Mesenchymal stem cell (in vitro differentiated cells and primary cell): ENCODE results near the gene CIAO1.
A peak's percentile ranks its signal among the peaks of the same experiment; 100 is the strongest.

ENCODE experiments used
- DNase-seq: peaks from one replicate; pipeline ENCODE4 v3.0.0-alpha.2; 2013
- H2AFZ ChIP-seq: one replicate; pipeline ENCODE4 v1.6.1; 2013; ENCODE audit warnings: low read depth, mild to moderate bottlenecking, control low read depth, inconsistent platforms, low read length, moderate library complexity
- H2AK5ac ChIP-seq: 2 replicates; pipeline ENCODE4 v1.6.1; 2013; ENCODE audit warnings: low read length, moderate library complexity, mild to moderate bottlenecking, inconsistent platforms; ENCODE audit not compliant: severe bottlenecking
- H2BK120ac ChIP-seq: one replicate; pipeline ENCODE4 v1.6.1; 2013; ENCODE audit warnings: low read depth, mild to moderate bottlenecking, inconsistent platforms, low read length, moderate library complexity
- H2BK12ac ChIP-seq, 2 experiments: one replicate each; pipeline ENCODE4 v1.6.1; 2013; ENCODE audit warnings: inconsistent platforms in 2 of 2, low read length in 2 of 2, mild to moderate bottlenecking in 2 of 2, moderate library complexity in 2 of 2, control low read depth in 1 of 2
- H2BK15ac ChIP-seq: one replicate; pipeline ENCODE4 v1.6.1; 2013; ENCODE audit warnings: mild to moderate bottlenecking, low read depth, inconsistent platforms; ENCODE audit not compliant: poor library complexity, severe bottlenecking
- H2BK5ac ChIP-seq: 2 replicates; pipeline ENCODE4 v1.6.1; 2013; ENCODE audit warnings: low read depth, mild to moderate bottlenecking, low read length, control low read depth, inconsistent platforms; ENCODE audit not compliant: poor library complexity, severe bottlenecking
- H3K14ac ChIP-seq, 2 experiments: one replicate each; pipeline ENCODE4 v1.6.1; 2013; ENCODE audit warnings: inconsistent platforms in 2 of 2, low read length in 2 of 2, control low read depth in 1 of 2, mild to moderate bottlenecking in 1 of 2, moderate library complexity in 1 of 2
- H3K18ac ChIP-seq, 2 experiments: one replicate each; pipeline ENCODE4 v1.6.1; 2013; ENCODE audit warnings: inconsistent platforms in 2 of 2, low read length in 2 of 2, control low read depth in 1 of 2, low read depth in 1 of 2, mild to moderate bottlenecking in 1 of 2
- H3K23ac ChIP-seq, 2 experiments: one replicate each; pipeline ENCODE4 v1.6.1; 2013; ENCODE audit warnings: inconsistent platforms in 2 of 2, low read length in 2 of 2, mild to moderate bottlenecking in 2 of 2, moderate library complexity in 2 of 2, control low read depth in 1 of 2
- H3K27ac ChIP-seq: 2 replicates; pipeline ENCODE4 v1.5.1; 2013; ENCODE audit warnings: mild to moderate bottlenecking, moderate library complexity, low read length, control low read depth, inconsistent platforms; ENCODE audit not compliant: poor library complexity, severe bottlenecking
- H3K27me3 ChIP-seq, 2 experiments: 2 replicates each; pipeline versions ENCODE4 v1.6.1 to v1.7.0; 2013; ENCODE audit warnings: low read length in 2 of 2, mild to moderate bottlenecking in 2 of 2, moderate library complexity in 2 of 2, control low read depth in 1 of 2, inconsistent platforms in 1 of 2; ENCODE audit not compliant: control insufficient read depth in 1 of 2, insufficient read depth in 1 of 2
- H3K36me3 ChIP-seq, 2 experiments: 2 replicates each; pipeline versions ENCODE4 v1.6.1 to v1.7.0; 2013; ENCODE audit warnings: low read length in 2 of 2, control low read depth in 1 of 2, inconsistent platforms in 1 of 2, low read depth in 1 of 2, mild to moderate bottlenecking in 1 of 2; ENCODE audit not compliant: insufficient read depth in 2 of 2, control insufficient read depth in 1 of 2
- H3K4ac ChIP-seq, 2 experiments: one replicate each; pipeline ENCODE4 v1.6.1; 2013; ENCODE audit warnings: inconsistent platforms in 2 of 2, low read length in 2 of 2, mild to moderate bottlenecking in 2 of 2, moderate library complexity in 2 of 2, control low read depth in 1 of 2, low read depth in 1 of 2
- H3K4me1 ChIP-seq: 2 replicates; pipeline ENCODE4 v1.6.1; 2013; ENCODE audit warnings: low read depth, low read length, control low read depth; ENCODE audit not compliant: control insufficient read depth, insufficient read depth
- H3K4me2 ChIP-seq: 2 replicates; pipeline ENCODE4 v1.6.1; 2013; ENCODE audit warnings: low read length, mild to moderate bottlenecking, inconsistent platforms; ENCODE audit not compliant: poor library complexity, severe bottlenecking
- H3K4me3 ChIP-seq, 2 experiments: 2 replicates each; pipeline versions ENCODE4 v1.5.1 to v1.7.0; 2013; ENCODE audit warnings: low read length in 2 of 2, mild to moderate bottlenecking in 2 of 2, control low read depth in 1 of 2, low read depth in 1 of 2; ENCODE audit not compliant: insufficient read depth in 1 of 2
- H3K79me1 ChIP-seq: replicated peaks from 2 replicates; pipeline ENCODE4 v1.6.1; 2013; ENCODE audit warnings: mild to moderate bottlenecking, control low read depth, low read length, inconsistent platforms; ENCODE audit not compliant: poor library complexity, severe bottlenecking
- H3K9ac ChIP-seq: 2 replicates; pipeline ENCODE4 v1.7.0; 2013; ENCODE audit warnings: mild to moderate bottlenecking, low read length, moderate library complexity
- H3K9me3 ChIP-seq: 2 replicates; pipeline ENCODE4 v1.7.0; 2013; ENCODE audit warnings: mild to moderate bottlenecking, low read length; ENCODE audit not compliant: control insufficient read depth
- H4K8ac ChIP-seq: one replicate; pipeline ENCODE4 v1.6.1; 2013; ENCODE audit warnings: inconsistent platforms, mild to moderate bottlenecking, low read length, moderate library complexity
- H4K91ac ChIP-seq: one replicate; pipeline ENCODE4 v1.6.1; 2013; ENCODE audit warnings: mild to moderate bottlenecking, low read length, inconsistent platforms
- WGBS: methylation state at CpG from one replicate; pipeline ENCODE4 v1.1.7; 2013; ENCODE audit warnings: mixed read lengths; 5-methylcytosine and 5-hydroxymethylcytosine counted together

The CIAO1 gene

DNA sequence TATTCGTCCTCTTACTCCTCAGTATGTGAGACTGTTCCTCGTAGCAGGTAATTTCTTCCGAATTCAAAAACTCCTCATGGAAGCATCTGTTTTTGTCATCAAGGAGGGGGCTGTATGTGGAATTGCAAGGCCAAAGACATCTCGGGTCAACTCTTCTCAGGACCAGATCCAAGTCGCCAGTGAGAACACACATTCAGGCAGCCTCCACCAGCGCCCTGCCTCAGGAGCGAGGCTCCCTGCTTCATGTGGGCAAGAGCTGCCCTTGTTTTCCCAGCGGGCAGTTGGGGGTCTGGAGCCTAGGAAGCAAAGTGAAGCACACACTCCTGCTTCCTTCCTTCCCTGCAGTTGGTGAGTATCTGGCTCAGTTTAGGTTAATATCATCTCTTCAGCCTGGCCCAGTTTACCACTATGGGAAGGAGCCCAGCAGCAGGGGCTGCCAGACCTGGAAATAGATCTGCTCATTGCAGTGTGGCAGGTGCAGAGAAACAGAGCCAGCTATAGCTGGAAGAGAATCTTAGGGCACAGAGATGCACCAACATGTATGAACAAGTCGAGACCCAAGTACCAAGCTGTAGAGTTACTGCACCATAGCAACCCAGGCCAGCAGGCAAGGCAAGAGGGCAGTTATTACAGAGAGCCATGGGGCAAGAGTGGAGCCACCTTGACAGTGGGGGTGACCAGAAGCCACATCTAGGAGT lies 25.5 kb upstream of the CIAO1 start:
- Histone ChIP-seq H3K27ac (no peak overlapping the region), H2AK5ac (no peak overlapping the region), H3K79me1 (peaks cover 2% of the 10 kb centered on the region), H3K9me3 (no peaks in the 10 kb centered on the region), H4K8ac (peak overlapping the region; percentile 38), H2AFZ (no peak overlapping the region), H3K36me3 (peaks cover 10 to 17% of the 10 kb centered on the region in 2 experiments), H3K4me2 (no peak overlapping the region), H3K14ac (no peak overlapping the region), H3K4me1 (no peaks in the 10 kb centered on the region), H3K4ac (no peak overlapping the region), H2BK120ac (no peak overlapping the region), H2BK15ac (no peak overlapping the region), H3K4me3 (no peak overlapping the region), H4K91ac (peak overlapping the region; percentile 21), H2BK12ac (no peak overlapping the region), H3K23ac (peak overlapping the region in 1 of 2 experiments; percentile 70), H3K9ac (no peak overlapping the region), H2BK5ac (no peak overlapping the region), H3K18ac (no peak overlapping the region), H3K27me3 (no peaks in the 10 kb centered on the region)
- DNase-seq, result no peak
- 98% methylated on average over 8 of the region's 9 CpGs for WGBS

DNA sequence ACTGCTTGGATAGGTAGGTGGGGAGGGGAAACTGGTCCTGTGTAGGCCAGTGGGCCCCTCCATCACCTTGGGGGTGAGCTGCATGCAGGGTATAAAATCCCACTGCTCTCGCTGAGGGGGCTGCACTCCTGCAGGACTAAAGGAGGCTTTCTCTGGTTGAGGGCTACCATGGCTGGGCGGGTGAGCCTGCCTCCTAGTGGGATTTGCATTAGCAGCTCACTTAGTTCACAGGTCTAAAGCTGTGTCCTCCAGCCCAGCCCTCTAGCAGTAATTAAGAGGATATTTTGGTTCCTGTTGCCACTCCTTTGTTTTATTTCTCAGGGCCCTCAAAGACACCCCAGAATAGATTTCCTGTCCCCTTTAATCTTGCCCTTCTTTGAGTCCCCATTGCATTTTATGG lies 24.8 kb upstream of the CIAO1 start:
- Histone ChIP-seq H2AK5ac (no peak overlapping the region), H3K4me1 (peaks cover 2% of the 10 kb centered on the region), H3K4me3 (no peak overlapping the region), H3K14ac (no peak overlapping the region), H3K4ac (no peak overlapping the region), H3K9ac (no peak overlapping the region), H4K8ac (no peak overlapping the region), H2BK5ac (no peak overlapping the region), H3K23ac (no peak overlapping the region), H2BK120ac (no peak overlapping the region), H3K27ac (no peak overlapping the region), H3K18ac (no peak overlapping the region), H2BK12ac (no peak overlapping the region), H2BK15ac (no peak overlapping the region), H4K91ac (no peak overlapping the region), H3K4me2 (no peak overlapping the region), H3K36me3 (peaks cover 10 to 17% of the 10 kb centered on the region in 2 experiments), H3K9me3 (no peaks in the 10 kb centered on the region), H3K27me3 (no peaks in the 10 kb centered on the region), H2AFZ (no peak overlapping the region), H3K79me1 (peaks cover 2% of the 10 kb centered on the region)
- WGBS, result 58% methylated on average over 2 of the region's 2 CpGs
- DNase-seq, result no peak

DNA sequence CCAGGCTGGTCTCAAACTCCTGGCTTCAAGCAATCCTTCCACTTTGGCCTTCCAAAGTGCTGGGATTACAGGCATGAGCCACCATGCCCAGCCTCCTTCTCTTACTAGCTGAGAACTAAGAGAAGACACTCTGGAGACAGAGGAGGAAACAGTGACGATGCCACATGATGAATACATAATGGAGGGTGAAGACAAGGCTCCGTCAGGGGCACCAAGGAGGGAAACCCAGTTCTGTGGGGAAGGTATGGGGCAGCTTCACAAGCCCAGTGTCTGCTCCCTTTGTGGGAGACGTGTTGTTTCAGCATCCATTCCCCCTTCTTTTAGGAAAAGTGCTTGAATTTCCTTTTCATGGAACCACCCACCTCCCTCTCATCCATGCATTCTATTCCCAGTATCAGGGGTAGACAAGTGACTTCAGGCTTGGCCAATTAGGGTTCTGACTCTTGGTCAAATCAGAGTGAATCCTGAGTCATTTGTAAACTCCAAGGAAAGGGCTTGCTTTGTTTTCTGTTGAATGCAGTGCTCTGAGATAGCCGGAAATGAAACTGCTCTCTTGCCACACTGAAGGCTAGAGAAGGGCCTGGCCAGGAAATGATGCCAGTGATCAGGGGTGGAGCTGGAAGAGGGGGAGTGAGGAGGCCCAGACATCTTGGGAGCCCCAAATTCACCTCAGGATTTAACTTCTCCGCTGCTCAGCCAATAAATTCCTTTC lies 24.0 kb upstream of the CIAO1 start:
- Histone ChIP-seq H2BK12ac (no peak overlapping the region), H4K8ac (peak overlapping the region; percentile 4), H3K79me1 (peaks cover 2% of the 10 kb centered on the region), H3K36me3 (peaks cover 13% of the 10 kb centered on the region in 2 experiments), H2BK15ac (no peak overlapping the region), H2AK5ac (no peak overlapping the region), H3K4me1 (peaks cover 2% of the 10 kb centered on the region), H3K4me3 (no peak overlapping the region), H3K4ac (peak overlapping the region in 1 of 2 experiments; percentile 18), H3K9ac (peak overlapping the region; percentile 16), H3K9me3 (no peaks in the 10 kb centered on the region), H2BK120ac (no peak overlapping the region), H4K91ac (no peak overlapping the region), H3K14ac (no peak overlapping the region), H3K4me2 (no peak overlapping the region), H2BK5ac (no peak overlapping the region), H3K23ac (no peak overlapping the region), H2AFZ (no peak overlapping the region), H3K27ac (no peak overlapping the region), H3K27me3 (no peaks in the 10 kb centered on the region), H3K18ac (no peak overlapping the region)
- peak; percentile 74 for DNase-seq
- 87% methylated on average over 3 of the region's 5 CpGs for WGBS

DNA sequence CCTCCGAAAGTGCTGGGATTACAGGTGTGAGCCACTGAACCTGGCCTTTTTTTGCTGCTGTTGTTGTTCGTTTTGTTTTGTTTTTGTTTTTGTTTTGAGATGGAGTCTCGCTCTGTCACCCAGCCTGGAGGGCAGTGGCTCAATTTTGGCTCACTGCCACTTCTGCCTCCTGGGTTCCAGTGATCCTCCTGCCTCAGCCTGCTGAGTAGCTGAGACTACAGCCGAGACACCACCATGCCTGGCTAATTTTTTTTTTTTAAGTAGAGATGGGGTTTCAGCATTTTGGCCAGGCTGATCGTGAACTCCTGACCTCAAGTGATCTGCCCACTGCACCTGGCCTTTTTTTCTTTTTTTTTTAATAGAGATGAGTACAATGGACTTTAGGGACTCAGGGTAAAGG lies 22.2 kb upstream of the CIAO1 start:
- no peak for DNase-seq
- H2BK120ac ChIP-seq, result no peak overlapping the region
- no peak overlapping the region for H3K14ac ChIP-seq
- H3K27ac ChIP-seq, result no peak overlapping the region
- H2AK5ac ChIP-seq, result no peak overlapping the region
- H3K36me3 ChIP-seq, result peaks cover 11 to 13% of the 10 kb centered on the region in 2 experiments
- H3K79me1 ChIP-seq, result no peaks in the 10 kb centered on the region
- no peak overlapping the region for H3K18ac ChIP-seq
- H4K91ac ChIP-seq, result no peak overlapping the region
- no peak overlapping the region for H3K4me2 ChIP-seq
- no peak overlapping the region for H2BK15ac ChIP-seq
- H3K4me1 ChIP-seq, result peaks cover 2% of the 10 kb centered on the region
- H3K27me3 ChIP-seq, result no peaks in the 10 kb centered on the region
- H4K8ac ChIP-seq, result no peak overlapping the region
- no peak overlapping the region for H2BK12ac ChIP-seq
- no peaks in the 10 kb centered on the region for H3K9me3 ChIP-seq
- H3K4ac ChIP-seq, result no peak overlapping the region
- H2BK5ac ChIP-seq, result no peak overlapping the region
- H2AFZ ChIP-seq, result no peak overlapping the region
- H3K9ac ChIP-seq, result no peak overlapping the region
- H3K23ac ChIP-seq, result no peak overlapping the region
- WGBS, result 93% methylated on average over 5 of the region's 5 CpGs
- H3K4me3 ChIP-seq, result no peak overlapping the region
